GM18861 (cell line): ENCODE results near the gene ADM.

ENCODE experiments used
- ATAC-seq: cut with Tn5 transposase; IDR thresholded peaks from one replicate; pipeline ENCODE4 v1.9.1; 2021; ENCODE audit not compliant: unreplicated experiment

Gene ADM

DNA sequence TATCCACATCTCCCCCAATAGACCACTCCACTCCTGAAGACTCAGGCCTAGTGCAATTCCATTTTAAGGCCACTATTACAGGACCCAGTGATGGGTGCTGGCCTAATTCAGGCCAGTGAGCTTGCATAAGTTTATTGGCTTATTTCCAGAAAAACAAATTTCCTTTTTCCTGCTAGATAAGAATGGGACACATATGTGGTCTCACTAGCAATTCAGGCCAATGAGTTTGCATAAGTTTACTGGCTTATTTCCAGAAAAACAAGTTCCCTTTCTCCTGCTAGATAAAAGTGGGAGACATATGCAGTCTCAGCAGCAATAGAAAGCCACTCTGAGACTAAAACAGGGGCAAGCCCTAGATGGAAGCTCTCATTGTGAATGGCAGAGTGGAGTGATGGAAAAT lies 22.4 kb downstream of the ADM start:
- no peak for ATAC-seq

DNA sequence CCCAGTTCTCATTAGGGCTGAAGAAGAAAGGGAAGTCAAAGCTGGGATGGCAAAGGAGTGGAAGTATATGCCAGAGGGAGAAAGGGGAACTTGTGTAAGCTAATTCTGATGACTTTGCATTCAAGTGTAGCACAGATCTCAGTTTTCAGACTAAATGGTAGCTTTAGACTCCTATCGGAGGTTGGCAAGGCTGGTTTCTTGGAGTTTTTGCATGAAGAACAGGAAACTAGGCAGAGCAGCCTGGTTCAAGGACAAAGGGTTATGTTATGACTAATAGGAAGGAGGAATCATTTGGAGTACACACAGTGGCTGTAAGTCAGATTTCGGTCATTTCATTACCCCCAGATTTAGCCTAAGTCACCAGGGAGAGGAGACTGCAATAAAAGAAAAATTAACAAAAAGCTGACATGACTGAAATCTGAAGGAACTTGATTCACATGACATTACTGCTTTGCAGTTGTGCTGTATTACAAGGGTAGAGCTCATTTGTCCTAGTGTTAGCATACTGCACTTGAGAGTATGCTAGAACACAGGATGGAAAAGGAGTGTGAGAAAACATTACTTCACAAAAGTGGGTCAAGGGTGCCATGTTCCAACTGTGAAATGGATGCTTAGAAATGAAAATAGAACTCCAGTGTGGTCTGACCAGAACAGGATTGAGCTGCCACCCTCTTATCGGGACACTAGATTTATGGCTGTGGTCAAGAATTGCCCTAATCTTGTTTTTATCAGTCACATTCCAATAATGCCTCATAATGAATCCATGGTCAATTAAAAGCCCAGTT lies 23.6 kb downstream of the ADM start:
- no peak for ATAC-seq

- ATAC-seq: no peak
These were observed 24.5 kb downstream of the ADM start for GRCh38 chr11:10329356-10329755.

- ATAC-seq: no peak
These were observed 25.1 kb downstream of the ADM start for GRCh38 chr11:10329935-10330334.

DNA sequence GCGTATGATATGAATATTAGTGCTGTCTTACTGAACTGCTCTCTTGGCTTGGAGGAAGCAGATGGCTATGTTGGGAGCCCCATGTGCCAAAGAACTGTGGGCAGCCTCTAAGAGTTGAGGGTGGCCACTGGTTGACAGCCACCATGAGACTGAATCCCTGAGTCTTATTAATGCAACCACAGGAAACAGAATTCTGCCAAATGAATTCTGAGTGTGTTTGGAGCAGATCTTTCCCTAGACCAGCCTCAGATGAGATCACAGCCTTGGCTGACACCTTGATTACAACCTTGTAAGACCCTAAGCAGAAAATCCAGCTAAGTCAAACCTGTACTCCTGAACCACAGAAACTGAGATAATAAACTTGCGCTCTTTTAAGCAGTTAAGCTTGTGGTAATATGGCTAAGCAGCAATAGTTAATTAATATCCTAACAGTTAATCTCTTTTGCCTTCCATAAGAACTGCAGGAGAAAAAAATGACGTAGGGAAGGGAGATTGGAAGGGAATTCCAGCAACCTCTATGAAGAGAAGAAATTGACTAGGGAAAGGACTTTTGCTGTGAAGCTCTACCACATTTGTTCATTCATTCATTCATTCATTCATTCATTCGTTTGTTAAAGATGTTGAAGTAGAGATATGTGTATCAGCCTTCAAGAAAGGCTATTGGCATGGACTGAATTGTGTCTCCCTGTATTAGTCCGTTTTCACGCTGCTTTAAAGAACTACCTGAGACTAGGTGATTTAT lies 26.8 kb downstream of the ADM start:
- ATAC-seq: no peak

DNA sequence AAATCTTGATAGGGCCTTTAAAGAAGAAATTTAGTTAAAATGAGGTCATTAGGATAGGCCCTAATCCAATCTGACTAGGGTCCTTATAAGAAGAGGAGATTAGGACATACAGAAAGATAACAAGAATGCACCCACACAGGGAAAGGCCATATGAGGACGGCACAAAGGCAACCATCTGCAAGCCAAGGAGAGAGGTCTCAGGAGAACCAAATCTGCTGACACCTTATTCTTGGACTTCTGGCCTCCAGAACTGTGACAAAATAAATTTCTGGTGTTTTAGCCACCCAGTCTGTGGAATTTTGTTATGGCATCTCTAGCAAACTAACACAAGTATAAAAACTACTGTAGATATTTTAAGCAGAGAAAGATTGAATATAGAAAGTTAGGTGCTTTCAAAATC lies 28.6 kb downstream of the ADM start:
- no peak for ATAC-seq

DNA sequence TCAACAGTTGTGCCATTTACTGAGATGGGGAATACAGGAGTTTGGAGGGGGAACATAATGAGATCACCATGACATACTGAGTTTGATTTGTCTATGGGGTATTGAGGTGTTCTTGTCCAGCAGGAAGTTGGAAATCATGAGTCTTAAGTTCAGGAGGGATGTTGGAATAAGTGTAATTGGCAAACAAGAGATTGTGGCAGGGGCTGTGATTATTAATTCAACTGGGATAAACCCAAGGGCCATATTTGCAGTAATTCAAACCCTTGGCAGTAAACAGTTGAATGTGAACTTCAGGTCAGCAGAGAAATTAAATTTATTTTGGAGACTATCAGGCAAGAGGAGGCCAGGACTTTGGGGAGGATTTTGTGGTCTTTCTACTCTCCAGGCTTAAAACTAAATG lies 33.4 kb downstream of the ADM start:
- no peak for ATAC-seq

DNA sequence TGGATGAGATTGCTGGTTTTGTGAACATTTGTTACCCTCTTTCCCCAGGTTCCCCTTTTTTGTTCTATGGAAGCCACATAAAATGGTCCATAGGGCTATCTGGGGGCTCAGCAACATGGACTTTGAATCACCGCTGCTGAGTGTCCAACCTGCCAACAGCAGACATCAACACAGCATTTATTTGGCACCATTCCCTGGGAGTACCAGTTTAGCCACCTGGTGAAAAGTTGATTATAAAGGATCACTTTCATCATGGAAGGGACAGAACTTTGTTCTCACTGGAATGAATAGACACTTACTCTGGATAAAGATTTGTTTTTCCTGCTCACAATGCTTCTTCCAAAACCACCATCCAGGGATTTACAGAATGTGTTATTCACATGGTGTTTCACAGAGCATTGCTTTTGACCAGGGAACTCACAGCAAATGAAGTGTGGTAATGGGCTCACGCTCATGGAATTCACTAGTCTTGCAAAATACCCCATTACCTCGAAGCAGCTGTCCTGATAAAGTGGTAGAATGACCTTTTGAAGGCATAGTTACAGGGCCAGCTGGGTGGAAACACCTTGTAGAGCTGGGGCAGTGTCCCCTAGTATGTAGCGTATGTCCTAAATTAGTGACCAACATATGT lies 43.9 kb downstream of the ADM start:
- ATAC-seq: no peak

DNA sequence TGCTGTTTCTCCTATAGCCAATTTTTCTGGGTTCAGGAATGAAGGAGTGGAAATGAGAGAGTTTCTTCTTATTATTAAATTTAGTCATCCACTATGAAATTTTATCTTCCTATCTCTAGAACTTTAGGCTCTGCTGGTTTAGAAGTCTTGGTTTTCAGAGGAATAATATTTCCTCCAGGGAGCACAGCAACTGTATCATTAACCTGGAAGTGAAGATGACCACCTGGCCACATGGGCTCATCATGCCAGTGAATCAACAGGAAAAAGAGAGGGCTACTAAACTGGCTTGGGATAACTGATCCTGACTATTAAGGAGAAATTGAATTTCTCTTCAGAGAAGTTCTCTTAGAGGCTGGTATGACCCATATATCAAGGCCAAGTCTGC lies 44.4 kb downstream of the ADM start:
- no peak for ATAC-seq

- ATAC-seq: no peak
These were observed 44.9 kb downstream of the ADM start for GRCh38 chr11:10349806-10350205.

GRCh38 chr11:10350334-10350733 lies 45.5 kb downstream of the ADM start:
- no peak for ATAC-seq

- no peak for ATAC-seq
These were observed 46.5 kb downstream of the ADM start for GRCh38 chr11:10351435-10351764.

- no peak for ATAC-seq
These were observed 47.1 kb downstream of the ADM start for GRCh38 chr11:10351765-10352641.

GRCh38 chr11:10352921-10353550 lies 48.2 kb downstream of the ADM start:
- no peak for ATAC-seq

DNA sequence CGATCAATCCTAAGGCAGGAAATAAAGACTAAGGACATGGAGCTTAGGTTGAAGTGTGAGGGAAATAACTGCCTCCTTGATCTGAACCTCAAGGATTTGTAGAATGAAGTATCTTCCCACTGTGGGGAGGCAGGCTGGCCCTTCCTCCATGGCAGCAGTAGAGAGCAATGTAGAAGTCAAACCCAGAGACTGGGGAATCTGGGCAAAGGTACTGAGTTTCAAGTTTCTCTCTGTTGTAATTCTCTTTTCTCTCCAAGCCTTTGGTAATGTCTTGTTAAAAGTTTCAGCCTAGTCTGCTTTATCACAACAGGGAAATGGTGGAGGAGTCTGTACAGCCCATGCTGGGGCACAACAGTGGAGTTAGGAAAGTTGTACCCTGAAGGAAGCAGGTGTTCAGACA lies 49.5 kb downstream of the ADM start:
- no peak for ATAC-seq

DNA sequence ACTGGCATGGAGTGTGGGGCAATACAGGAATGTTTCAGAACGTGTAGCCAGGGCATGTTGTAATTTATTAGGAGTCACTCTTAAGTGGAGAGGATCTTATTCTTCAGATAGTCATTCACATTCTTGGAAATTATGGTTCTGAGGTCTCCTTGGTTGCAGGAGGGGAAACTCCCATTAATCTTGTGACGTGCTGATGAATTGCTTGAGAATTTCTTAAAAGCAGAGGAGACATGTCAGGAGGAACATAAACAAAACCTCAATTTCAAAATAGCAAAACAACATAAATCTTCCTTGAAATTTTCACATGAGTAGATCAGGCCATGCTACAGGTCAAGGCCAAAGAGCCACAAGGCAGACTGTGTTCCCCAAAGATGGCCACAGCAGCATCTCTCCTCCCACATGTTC lies 50.4 kb downstream of the ADM start:
- no peak for ATAC-seq

GRCh38 chr11:10356161-10356560 lies 51.3 kb downstream of the ADM start:
- ATAC-seq: no peak
